Esophagus squamous epithelium (tissue), 4 donors: Measurements from ENCODE around the gene SIMC1.

Experiments
- POLR2A ChIP-seq, 4 donors: fragments of 450-650 bp; IDR thresholded peaks; one replicate each; pipeline ENCODE4 v1.6.1; 2017; ENCODE audit warnings: antibody characterized with exemption in 4 of 4, mild to moderate bottlenecking in 4 of 4, moderate library complexity in 3 of 4
- TF ChIP-seq, protein P1 (sequence below), 6 experiments: fragments of 450-650 bp in 4 of 6; fragments of 200-600 bp in 2 of 6; sonication (generic) in 2 of 6; IDR thresholded peaks; one replicate each; pipeline ENCODE4 v1.5.1; 2016 to 2019; ENCODE audit warnings: antibody characterized with exemption in 6 of 6, mild to moderate bottlenecking in 4 of 6, moderate library complexity in 4 of 6

DNA sequence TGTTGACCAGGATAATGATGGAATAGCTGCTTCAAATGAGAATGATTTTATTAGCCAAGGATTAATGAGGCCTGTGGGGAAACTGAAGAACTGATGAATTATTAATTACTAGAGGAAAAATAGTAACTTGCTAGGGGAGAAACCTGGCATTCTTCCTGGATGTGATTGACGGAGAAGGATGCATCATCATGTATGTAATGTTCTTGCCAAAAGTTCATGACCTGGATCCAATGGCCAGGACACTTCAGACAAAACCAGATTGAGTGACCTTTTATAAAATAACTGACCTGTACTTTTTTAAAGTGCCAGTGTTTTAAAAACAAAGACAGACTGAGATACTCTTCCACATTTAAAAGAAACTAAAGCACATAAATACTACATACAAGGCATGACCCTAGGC, 99.7 kb downstream of the SIMC1 start:
- TF ChIP-seq, protein P1, sequence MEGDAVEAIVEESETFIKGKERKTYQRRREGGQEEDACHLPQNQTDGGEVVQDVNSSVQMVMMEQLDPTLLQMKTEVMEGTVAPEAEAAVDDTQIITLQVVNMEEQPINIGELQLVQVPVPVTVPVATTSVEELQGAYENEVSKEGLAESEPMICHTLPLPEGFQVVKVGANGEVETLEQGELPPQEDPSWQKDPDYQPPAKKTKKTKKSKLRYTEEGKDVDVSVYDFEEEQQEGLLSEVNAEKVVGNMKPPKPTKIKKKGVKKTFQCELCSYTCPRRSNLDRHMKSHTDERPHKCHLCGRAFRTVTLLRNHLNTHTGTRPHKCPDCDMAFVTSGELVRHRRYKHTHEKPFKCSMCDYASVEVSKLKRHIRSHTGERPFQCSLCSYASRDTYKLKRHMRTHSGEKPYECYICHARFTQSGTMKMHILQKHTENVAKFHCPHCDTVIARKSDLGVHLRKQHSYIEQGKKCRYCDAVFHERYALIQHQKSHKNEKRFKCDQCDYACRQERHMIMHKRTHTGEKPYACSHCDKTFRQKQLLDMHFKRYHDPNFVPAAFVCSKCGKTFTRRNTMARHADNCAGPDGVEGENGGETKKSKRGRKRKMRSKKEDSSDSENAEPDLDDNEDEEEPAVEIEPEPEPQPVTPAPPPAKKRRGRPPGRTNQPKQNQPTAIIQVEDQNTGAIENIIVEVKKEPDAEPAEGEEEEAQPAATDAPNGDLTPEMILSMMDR (IDR thresholded peaks at IDR 0.05), result no peak
- no peak for TF ChIP-seq POLR2A (IDR thresholded peaks at IDR 0.05)
